ENCODE results near the gene DUOX1. TPM values are rescaled to one million over a fixed set of nuclear protein-coding genes. Genes with fewer than 3 reads are reported as not detected.

DUOX1 gene
- not detected in 2 replicates for total RNA-seq

GRCh38 chr15:45129651-45130129 lies at the start of gene DUOX1, which contains the start of gene DUOXA1:
Gene DUOX1, plus strand, starts transcription at chr15:45129994. Its CDS starts 1,973 bp downstream, at chr15:45131967.
Gene DUOXA1, minus strand, starts transcription at chr15:45129879. Its CDS starts 6,865 bp downstream, at chr15:45123014.

DNA sequence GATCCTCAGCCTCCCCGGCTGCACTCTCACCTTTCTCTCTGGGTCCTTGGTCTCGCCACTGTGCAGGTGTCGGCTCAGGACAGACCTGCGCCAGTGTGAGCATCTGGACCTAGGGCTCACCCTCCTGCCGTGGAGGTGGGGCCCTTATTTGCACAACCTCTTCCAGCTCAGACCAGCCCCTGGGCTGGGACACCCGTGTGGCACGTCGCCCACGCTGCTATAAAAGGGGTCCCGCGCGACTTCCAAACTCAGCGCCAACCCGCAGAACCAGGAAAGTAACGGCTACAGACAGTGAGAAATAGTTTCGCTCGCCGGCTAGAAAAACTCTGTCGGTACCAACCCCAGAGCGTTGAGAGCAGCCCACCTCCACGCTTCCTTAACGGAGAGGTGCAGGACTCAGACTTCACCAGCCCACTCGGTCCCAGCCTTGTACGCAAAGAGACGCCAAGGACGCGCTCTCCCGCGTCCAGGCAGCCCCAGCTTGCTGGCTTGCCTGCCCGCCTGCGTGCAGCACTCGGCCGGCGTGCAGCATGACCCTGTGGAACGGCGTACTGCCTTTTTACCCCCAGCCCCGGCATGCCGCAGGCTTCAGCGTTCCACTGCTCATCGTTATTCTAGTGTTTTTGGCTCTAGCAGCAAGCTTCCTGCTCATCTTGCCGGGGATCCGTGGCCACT lies 15.6 kb upstream of the DUOX1 start, which contains the start of the genes DUOX2 and DUOXA2:
Gene DUOX2, minus strand, starts transcription at position 97 of the 675 bp plus-strand sequence. CDS start 761 bp downstream, outside the sequence.
Gene DUOXA2, plus strand, starts transcription at position 251 of the 675 bp plus-strand sequence. Its CDS starts 280 bp downstream, at position 531.

GRCh38 chr15:45187894-45188830 lies 58.4 kb downstream of the DUOX1 start, which contains the start of gene SHF:
Gene SHF, minus strand, starts transcription at chr15:45187966. Its CDS starts 15 bp downstream, at chr15:45187951.

Other genes with a start within 250 kb of the DUOX1 start
- not detected in 2 replicates for gene TERB2, start 173.3 kb upstream of the DUOX1 start, total RNA-seq
- gene SORD, start 106.8 kb upstream of the DUOX1 start, total RNA-seq, result 18.5 and 22.7 TPM in 2 replicates
- 0.13 TPM in 1 of 2 replicates, not detected in the other for gene DUOX2, start 15.8 kb upstream of the DUOX1 start, total RNA-seq
- gene DUOXA2, start 15.7 kb upstream of the DUOX1 start, total RNA-seq, result under 0.01 TPM in 1 of 2 replicates, not detected in the other
- gene DUOXA1, start 115 bp upstream of the DUOX1 start, total RNA-seq, result not detected in 2 replicates
- 3.2 and 15.4 TPM in 2 replicates for gene SHF, start 58.0 kb downstream of the DUOX1 start, total RNA-seq
- not detected in 2 replicates for gene SLC28A2, start 122.2 kb downstream of the DUOX1 start, total RNA-seq
- 0.13 and 0.96 TPM in 2 replicates for gene GATM, start 248.6 kb downstream of the DUOX1 start, total RNA-seq

Data from epithelial cell of alveolus of lung (primary cell).